H1 (cell line): ENCODE results near the gene SEMA6A. TPM values are rescaled to one million over a fixed set of nuclear protein-coding genes. Genes with fewer than 3 reads are reported as not detected.

Experiments used
- CTCF ChIA-PET: fragments of 300-600 bp; sonication (Branson Sonifier 250); formaldehyde crosslinking; loops from one replicate; lab custom pipeline; 2021; ENCODE audit not compliant: partially characterized antibody; lab: Charles Lee
- POLR2A ChIA-PET: fragments of 300-600 bp; sonication (Branson Sonifier 250); formaldehyde crosslinking; loops from one replicate; lab custom pipeline; 2021; ENCODE audit warnings: inconsistent platforms; ENCODE audit not compliant: partially characterized antibody; lab: Charles Lee
- DNase-seq, 2 experiments: peaks; one replicate each; pipeline versions ENCODE4 v3.0.0 to v3.0.0-alpha.2; 2010 to 2022; ENCODE audit warnings: low spot score in 2 of 2, low read depth in 1 of 2, mixed read lengths in 1 of 2
- FAIRE-seq: peaks from 2 replicates; lab custom pipeline; 2011; peaks lifted over from hg19 to GRCh38; lab: Jason Lieb, UNC
- H2AFZ ChIP-seq: 2 replicates; pipeline ENCODE4 v1.8.1; 2012; ENCODE audit warnings: low read length, inconsistent platforms
- H2AK5ac ChIP-seq: 2 replicates; pipeline ENCODE4 v1.6.1; 2013; ENCODE audit warnings: low read depth, low read length
- H2BK120ac ChIP-seq: replicated peaks from 2 replicates; pipeline ENCODE3; 2013; ENCODE audit warnings: low read depth, low read length, inconsistent platforms
- H2BK12ac ChIP-seq: 2 replicates; pipeline ENCODE4 v1.6.1; 2013; ENCODE audit warnings: low read depth, low read length
- H2BK15ac ChIP-seq: 2 replicates; pipeline ENCODE4 v1.6.1; 2013; ENCODE audit warnings: low read length
- H2BK20ac ChIP-seq: 2 replicates; pipeline ENCODE4 v1.6.1; 2013; ENCODE audit warnings: low read length
- H2BK5ac ChIP-seq: 2 replicates; pipeline ENCODE4 v1.6.1; 2013; ENCODE audit warnings: low read depth, low read length
- H3K14ac ChIP-seq: 2 replicates; pipeline ENCODE4 v1.6.1; 2013; ENCODE audit warnings: inconsistent platforms; ENCODE audit not compliant: insufficient read length
- H3K18ac ChIP-seq: 2 replicates; pipeline ENCODE4 v1.6.1; 2013; ENCODE audit warnings: low read length; ENCODE audit errors: extremely low read depth
- H3K23ac ChIP-seq: 2 replicates; pipeline ENCODE4 v1.6.1; 2013; ENCODE audit warnings: inconsistent platforms; ENCODE audit not compliant: insufficient read length
- H3K23me2 ChIP-seq: 2 replicates; pipeline ENCODE4 v1.6.1; 2013; ENCODE audit warnings: low read depth, low read length
- H3K27ac ChIP-seq: 2 replicates; pipeline ENCODE4 v1.6.1; 2011; ENCODE audit warnings: low read depth, low read length, inconsistent platforms
- H3K27me3 ChIP-seq, 4 experiments: replicated peaks in 1 of 4; 1 replicate in 1 of 4; 2 replicates in 3 of 4; pipeline versions ENCODE4 v1.6.1 to v1.8.1; 2011 to 2013; ENCODE audit warnings: low read length in 3 of 4, mild to moderate bottlenecking in 3 of 4, inconsistent platforms in 2 of 4, mixed read lengths in 2 of 4, moderate library complexity in 1 of 4; ENCODE audit not compliant: control insufficient read depth in 3 of 4, insufficient read depth in 3 of 4; ENCODE audit errors: extremely low read depth in 1 of 4
- H3K36me3 ChIP-seq, 4 experiments: 2 replicates each; pipeline versions ENCODE4 v1.6.1 to v1.8.1; 2011 to 2013; ENCODE audit warnings: mild to moderate bottlenecking in 4 of 4, low read length in 3 of 4, moderate library complexity in 2 of 4, control low read depth in 1 of 4, inconsistent platforms in 1 of 4; ENCODE audit not compliant: insufficient read depth in 4 of 4, control insufficient read depth in 2 of 4
- H3K4ac ChIP-seq: replicated peaks from 2 replicates; pipeline ENCODE3; 2013; ENCODE audit warnings: low read length, low read depth, mixed read lengths, inconsistent platforms; ENCODE audit not compliant: insufficient read length
- H3K4me1 ChIP-seq, 4 experiments: replicated peaks in 1 of 4; 1 replicate in 1 of 4; 2 replicates in 3 of 4; pipeline versions ENCODE4 v1.6.1 to v1.8.1; 2011 to 2013; ENCODE audit warnings: low read length in 3 of 4, inconsistent platforms in 2 of 4, mixed read lengths in 1 of 4; ENCODE audit not compliant: insufficient read depth in 4 of 4, control insufficient read depth in 3 of 4
- H3K4me2 ChIP-seq, 2 experiments: 2 replicates each; pipeline versions ENCODE4 v1.6.1 to v1.8.1; 2011 to 2013; ENCODE audit warnings: low read depth in 2 of 2, low read length in 2 of 2, control low read depth in 1 of 2, inconsistent platforms in 1 of 2, mild to moderate bottlenecking in 1 of 2; ENCODE audit not compliant: insufficient read depth in 1 of 2
- H3K4me3 ChIP-seq, 4 experiments: fragments of 200-600, 300-600 bp in 1 of 4; sonication (generic), shearing (Covaris generic), sonication (Bioruptor Twin) in 1 of 4; 2 replicates each; pipeline versions ENCODE4 v1.5.1 to v1.8.1; 2011 to 2016; ENCODE audit warnings: low read length in 4 of 4, low read depth in 3 of 4, control low read depth in 2 of 4, inconsistent platforms in 2 of 4, mild to moderate bottlenecking in 2 of 4, mixed read lengths in 1 of 4, moderate library complexity in 1 of 4; ENCODE audit not compliant: insufficient read depth in 2 of 4; ENCODE audit errors: extremely low read depth in 1 of 4
- H3K56ac ChIP-seq: replicated peaks from 2 replicates; pipeline ENCODE3; 2013; ENCODE audit warnings: low read depth, mild to moderate bottlenecking, mixed read lengths, low read length, inconsistent platforms; ENCODE audit not compliant: insufficient read length
- H3K79me1 ChIP-seq: 2 replicates; pipeline ENCODE4 v1.6.1; 2013; ENCODE audit warnings: low read depth, low read length, control low read depth
- H3K79me2 ChIP-seq, 2 experiments: 2 replicates each; pipeline versions ENCODE4 v1.6.1 to v1.8.1; 2012 to 2013; ENCODE audit warnings: low read length in 2 of 2, mild to moderate bottlenecking in 2 of 2, inconsistent platforms in 1 of 2; ENCODE audit not compliant: insufficient read depth in 2 of 2, control insufficient read depth in 1 of 2
- H3K9ac ChIP-seq, 4 experiments: replicated peaks in 1 of 4; 1 replicate in 1 of 4; 2 replicates in 3 of 4; pipeline versions ENCODE4 v1.6.1 to v1.8.1; 2011 to 2013; ENCODE audit warnings: low read depth in 3 of 4, low read length in 3 of 4, control low read depth in 2 of 4, mild to moderate bottlenecking in 2 of 4, moderate library complexity in 2 of 4, inconsistent platforms in 1 of 4; ENCODE audit errors: extremely low read depth in 1 of 4
- H3K9me3 ChIP-seq, 2 experiments: 2 replicates each; pipeline versions ENCODE4 v1.6.1 to v1.8.1; 2012 to 2013; ENCODE audit warnings: mild to moderate bottlenecking in 2 of 2, moderate library complexity in 2 of 2, control low read depth in 1 of 2, inconsistent platforms in 1 of 2, low read depth in 1 of 2, low read length in 1 of 2, mixed read lengths in 1 of 2; ENCODE audit not compliant: insufficient read depth in 2 of 2
- H4K20me1 ChIP-seq, 2 experiments: replicated peaks in 1 of 2; 2 replicates each; pipeline versions ENCODE3 to v1.8.1; 2011 to 2013; ENCODE audit warnings: inconsistent platforms in 2 of 2, low read length in 2 of 2, mild to moderate bottlenecking in 1 of 2; ENCODE audit not compliant: insufficient read depth in 2 of 2, control insufficient read depth in 1 of 2
- H4K5ac ChIP-seq: 2 replicates; pipeline ENCODE4 v1.6.1; 2013; ENCODE audit warnings: low read length, low read depth, mixed read lengths, inconsistent platforms; ENCODE audit not compliant: insufficient read length
- H4K8ac ChIP-seq: 2 replicates; pipeline ENCODE4 v1.8.0; 2013; ENCODE audit warnings: mild to moderate bottlenecking, moderate library complexity, low read length, inconsistent platforms; ENCODE audit not compliant: insufficient read depth; ENCODE audit errors: extremely low read depth
- H4K91ac ChIP-seq: replicated peaks from 2 replicates; pipeline ENCODE3; 2013; ENCODE audit warnings: low read length, mixed read lengths, inconsistent platforms; ENCODE audit not compliant: insufficient read length
- EGR1 ChIP-seq: IDR thresholded peaks from 2 replicates; pipeline ENCODE4 v1.6.1; 2011; ENCODE audit warnings: low read depth, low read length, borderline replicate concordance
- PHF8 ChIP-seq: fragments of 200-600 bp; sonication (generic); conservative IDR thresholded peaks from 2 replicates; pipeline ENCODE4 v1.7.1; 2012; ENCODE audit warnings: low read depth, mild to moderate bottlenecking, inconsistent platforms, low read length, moderate library complexity
- RFX5 ChIP-seq: IDR thresholded peaks from 2 replicates; pipeline ENCODE4 v1.6.1; 2011; ENCODE audit warnings: low read depth, low read length, improper control_type of control experiment, borderline replicate concordance
- WGBS, 2 experiments: shearing (Covaris generic) in 1 of 2; methylation state at CpG; one replicate each; pipeline versions ENCODE4 v1.1.6 to v1.1.7; 2013 to 2015; ENCODE audit warnings: low lambda C conversion rate in 2 of 2, mixed read lengths in 2 of 2, inconsistent platforms in 1 of 2, low coverage in 1 of 2, missing lambda C conversion rate in 1 of 2; ENCODE audit not compliant: insufficient replicate concordance in 2 of 2, insufficient coverage in 1 of 2, insufficient read length in 1 of 2; ENCODE audit errors: extremely low coverage in 1 of 2, missing lambda C conversion rate in 1 of 2; 5-methylcytosine and 5-hydroxymethylcytosine counted together
- polyA plus RNA-seq, 7 experiments: library from polyadenylated mRNA; depleted of rRNA in 3 of 7; stranded (reverse) in 5 of 7; unstranded in 2 of 7; fragments of >200 nt in 5 of 7; fragments of 200-250 nt in 2 of 7; gene quantifications; 1 replicate in 5 of 7; 2 replicates in 1 of 7; 4 replicates in 1 of 7; pipeline versions ENCODE4 v1.2.1 to v1.2.3, GENCODE V29; 2011 to 2013; ENCODE audit warnings: missing spikeins in 2 of 7, mixed read lengths in 2 of 7
- total RNA-seq: library from RNA; stranded (reverse); fragmentation: NEBNext Ultra II Directional; extraction: Animal tissue kit (Norgen Biotek cat#: 25700); gene quantifications from 2 replicates; pipeline ENCODE4 v1.2.1, GENCODE V29; 2021

The SEMA6A gene
- total and polyA plus RNA-seq, 2 of the 8 experiments (the other 6 are each of a cell fraction or from before 2014, with no cell fraction given) = 78.3 to 277 TPM

DNA sequence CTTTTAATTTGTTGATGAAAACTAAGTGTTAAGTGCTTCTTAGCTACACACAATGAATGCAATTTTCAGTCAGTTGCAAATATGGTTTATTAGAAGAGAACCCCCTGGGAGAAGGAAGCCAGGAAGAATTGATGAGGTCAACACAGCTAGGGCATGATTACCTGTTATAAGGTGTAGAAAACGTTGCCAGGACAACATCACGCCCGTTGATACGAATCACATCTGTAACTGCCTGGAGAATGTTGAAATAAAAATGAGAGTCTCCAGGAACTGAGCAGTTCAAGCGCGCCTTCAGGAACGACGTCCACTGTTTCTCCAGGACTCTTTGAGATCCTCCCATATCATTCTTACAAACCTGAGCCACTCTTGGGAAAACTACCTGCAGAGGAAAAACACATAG lies 88.0 kb downstream of the SEMA6A start:
- no peak overlapping the region for H2BK15ac ChIP-seq
- no peak overlapping the region for H4K8ac ChIP-seq
- H3K4me2 ChIP-seq = no peak overlapping the region
- no peak overlapping the region for H3K18ac ChIP-seq
- no peak overlapping the region for H2BK120ac ChIP-seq
- TF ChIP-seq PHF8 (no peak), EGR1 (no peak), RFX5 (no peak)
- H3K9me3 ChIP-seq = no peaks in the 10 kb centered on the region
- no peak overlapping the region for H4K91ac ChIP-seq
- peaks cover 0 to 10% of the 10 kb centered on the region in 2 experiments for H4K20me1 ChIP-seq
- POLR2A ChIA-PET = no interaction called here
- H2BK20ac ChIP-seq = no peak overlapping the region
- H3K23ac ChIP-seq = no peak overlapping the region
- H3K36me3 ChIP-seq = peaks cover 52 to 100% (median 74%) of the 10 kb centered on the region in 4 experiments
- H3K4me3 ChIP-seq = no peak overlapping the region
- H2BK12ac ChIP-seq = no peak overlapping the region
- no peak overlapping the region for H4K5ac ChIP-seq
- H3K23me2 ChIP-seq = no peaks in the 10 kb centered on the region
- H2AK5ac ChIP-seq = no peak overlapping the region
- CTCF ChIA-PET = no interaction called here
- H3K79me1 ChIP-seq = peaks cover 2% of the 10 kb centered on the region; the same call in 1 of the 2 replicates
- no peak overlapping the region for H2AFZ ChIP-seq
- H3K27ac ChIP-seq = no peak overlapping the region
- no peaks in the 10 kb centered on the region; a peak in 1 of 7 replicates for H3K4me1 ChIP-seq
- no peak overlapping the region for H3K9ac ChIP-seq
- H3K14ac ChIP-seq = no peak overlapping the region
- no peak overlapping the region for H3K4ac ChIP-seq
- H3K56ac ChIP-seq = no peak overlapping the region
- H3K79me2 ChIP-seq = peaks cover 0 to 3% of the 10 kb centered on the region in 2 experiments; a peak in 1 of 4 replicates
- WGBS, 2 experiments = 95% methylated on average over 8 of the region's 8 CpGs; no CpG with 5 or more reads in 1 of the 2 experiments
- H2BK5ac ChIP-seq = no peak overlapping the region
- FAIRE-seq (no peak), DNase-seq (no peak)
- no peaks in the 10 kb centered on the region for H3K27me3 ChIP-seq
